Measurements from ENCODE around the gene GOLGA8S.

DNA sequence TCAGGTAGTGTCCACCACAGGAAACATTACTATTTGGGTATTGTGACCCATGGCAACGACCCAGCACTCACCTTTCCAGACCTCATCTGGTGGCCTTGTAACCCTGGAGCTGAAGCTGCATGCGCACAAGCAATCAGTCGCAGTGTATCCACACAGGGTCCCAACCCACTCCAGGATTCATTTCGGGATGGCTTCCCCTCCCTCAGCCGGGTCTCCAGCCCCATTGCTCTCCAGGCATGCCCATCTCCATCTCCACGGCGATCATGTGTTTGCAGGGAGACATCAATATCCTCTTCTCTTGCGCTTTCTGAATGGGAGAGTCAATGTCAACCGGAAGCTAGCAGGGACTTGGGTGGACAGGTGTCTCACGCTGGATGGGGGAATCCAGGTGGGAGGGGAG, 57.3 kb downstream of the GOLGA8S start:
- TF ChIP-seq, protein P1, sequence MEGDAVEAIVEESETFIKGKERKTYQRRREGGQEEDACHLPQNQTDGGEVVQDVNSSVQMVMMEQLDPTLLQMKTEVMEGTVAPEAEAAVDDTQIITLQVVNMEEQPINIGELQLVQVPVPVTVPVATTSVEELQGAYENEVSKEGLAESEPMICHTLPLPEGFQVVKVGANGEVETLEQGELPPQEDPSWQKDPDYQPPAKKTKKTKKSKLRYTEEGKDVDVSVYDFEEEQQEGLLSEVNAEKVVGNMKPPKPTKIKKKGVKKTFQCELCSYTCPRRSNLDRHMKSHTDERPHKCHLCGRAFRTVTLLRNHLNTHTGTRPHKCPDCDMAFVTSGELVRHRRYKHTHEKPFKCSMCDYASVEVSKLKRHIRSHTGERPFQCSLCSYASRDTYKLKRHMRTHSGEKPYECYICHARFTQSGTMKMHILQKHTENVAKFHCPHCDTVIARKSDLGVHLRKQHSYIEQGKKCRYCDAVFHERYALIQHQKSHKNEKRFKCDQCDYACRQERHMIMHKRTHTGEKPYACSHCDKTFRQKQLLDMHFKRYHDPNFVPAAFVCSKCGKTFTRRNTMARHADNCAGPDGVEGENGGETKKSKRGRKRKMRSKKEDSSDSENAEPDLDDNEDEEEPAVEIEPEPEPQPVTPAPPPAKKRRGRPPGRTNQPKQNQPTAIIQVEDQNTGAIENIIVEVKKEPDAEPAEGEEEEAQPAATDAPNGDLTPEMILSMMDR (IDR thresholded peaks at IDR 0.05) = no peak
- TF ChIP-seq EZH2 (IDR thresholded peaks at IDR 0.05; ENCODE audit: borderline replicate concordance, insufficient read depth, low read depth, low read length, poor library complexity, severe bottlenecking) = no peak

Measured in B cell (primary cell).